NCI-H82 treated with DMSO at 0.1 percent for 48 hours (cell line): ENCODE data around the gene RPL39.
"Not testable (repeated sequence)": the region's sequence is repeated elsewhere in the genome, so short reads cannot be mapped to it uniquely, and the experiment has no call there.

Experiments used
- DNase-seq: peaks from one replicate; lab custom pipeline; 2025; ENCODE audit not compliant: unreplicated experiment; lab: John Stamatoyannopoulos, UW

RPL39 gene

GRCh38 chrX:119791437-119792231 lies at the start of gene RPL39:
Gene RPL39, minus strand, starts transcription at chrX:119791630. Its CDS starts 54 bp downstream, at chrX:119791576.
- DNase-seq = peak; percentile 92

- DNase-seq = no peak
Measured at GRCh38 chrX:119833905-119834304, 42.5 kb upstream of the RPL39 start.

- DNase-seq = no peak
Measured at GRCh38 chrX:119828446-119828845, 37.0 kb upstream of the RPL39 start.

GRCh38 chrX:119826399-119826959 lies 35.0 kb upstream of the RPL39 start:
- DNase-seq = no peak

- not testable (repeated sequence) for DNase-seq
Measured at GRCh38 chrX:119824221-119824620, 32.8 kb upstream of the RPL39 start.

GRCh38 chrX:119821703-119822102 lies 30.3 kb upstream of the RPL39 start:
- DNase-seq = not testable (repeated sequence)

- DNase-seq = peak; percentile 77
Measured at GRCh38 chrX:119817130-119817690, 25.8 kb upstream of the RPL39 start.

- DNase-seq = no peak
Measured at GRCh38 chrX:119816300-119816699, 24.9 kb upstream of the RPL39 start.

- DNase-seq = no peak
Measured at GRCh38 chrX:119809185-119809666, 17.8 kb upstream of the RPL39 start.

GRCh38 chrX:119808461-119808860 lies 17.0 kb upstream of the RPL39 start:
- DNase-seq = not testable (repeated sequence)

- no peak for DNase-seq
Measured at GRCh38 chrX:119802546-119802945, 11.1 kb upstream of the RPL39 start.

GRCh38 chrX:119801253-119802221 lies 10.1 kb upstream of the RPL39 start:
- no peak for DNase-seq

GRCh38 chrX:119790977-119791436 lies 423 bp downstream of the RPL39 start:
- DNase-seq = peak; percentile 53

GRCh38 chrX:119784747-119785446 lies 6.5 kb downstream of the RPL39 start:
- DNase-seq = peak; percentile 6

GRCh38 chrX:119783026-119783425 lies 8.4 kb downstream of the RPL39 start:
- no peak for DNase-seq

GRCh38 chrX:119778829-119779228 lies 12.6 kb downstream of the RPL39 start:
- no peak for DNase-seq

- no peak for DNase-seq
Measured at GRCh38 chrX:119775517-119776238, 15.8 kb downstream of the RPL39 start.

GRCh38 chrX:119769388-119769787 lies 22.0 kb downstream of the RPL39 start:
- not testable (repeated sequence) for DNase-seq

- DNase-seq = not testable (repeated sequence)
Measured at GRCh38 chrX:119768436-119768835, 23.0 kb downstream of the RPL39 start.
